ENCODE results near the gene FN1. TPM values are rescaled to one million over a fixed set of nuclear protein-coding genes. Genes with fewer than 3 reads are reported as not detected.

Gene FN1
- total RNA-seq, 1 donor from 2014 or later = 0.82 TPM

Other genes starting within 250 kb of the FN1 start
- 192 and 196 TPM in 2 replicates for gene ATIC, start 124.0 kb downstream of the FN1 start, total RNA-seq

Measured in T-helper 2 cell treated with Interferon-gamma antibody and Interleukin-4, amounts not matched to agents 100 ng/mL and 5 ng/mL, for 36 hours (primary cell).